Activated CD4-positive, alpha-beta memory T cell treated with anti-CD3 and anti-CD28 coated beads, Interleukin-2, amount 10 ng/mL, durations not matched to agents 7 days and 5 days (primary cell): ENCODE data around the gene MMEL1. TPM values are rescaled to one million over a fixed set of nuclear protein-coding genes. Genes with fewer than 3 reads are reported as not detected.

Source experiments
- CTCF ChIA-PET: fragments of 350-600 bp; sonication (Branson Sonifier 250); formaldehyde crosslinking; loops from one replicate; lab custom pipeline; 2021; ENCODE audit warnings: antibody characterized with exemption, inconsistent platforms; lab: Charles Lee
- POLR2A ChIA-PET: fragments of 350-600 bp; sonication (Branson Sonifier 250); formaldehyde crosslinking; loops from one replicate; lab custom pipeline; 2021; ENCODE audit warnings: antibody characterized with exemption; lab: Charles Lee
- DNase-seq: peaks from one replicate; pipeline ENCODE4 v3.0.0-alpha.2; 2020
- H3K27ac Mint-ChIP-seq: one replicate; pipeline ENCODE4 v1.8.0; 2021; ENCODE audit warnings: mild to moderate bottlenecking, mixed read lengths
- H3K27me3 Mint-ChIP-seq: one replicate; pipeline ENCODE4 v1.8.0; 2021; ENCODE audit warnings: mixed read lengths
- H3K36me3 Mint-ChIP-seq: one replicate; pipeline ENCODE4 v1.8.0; 2021; ENCODE audit warnings: low read depth, mixed read lengths
- H3K4me1 Mint-ChIP-seq: one replicate; pipeline ENCODE4 v1.8.0; 2021; ENCODE audit warnings: mixed read lengths
- H3K4me3 Mint-ChIP-seq: one replicate; pipeline ENCODE4 v1.8.0; 2021; ENCODE audit warnings: mild to moderate bottlenecking, mixed read lengths
- H3K9me3 Mint-ChIP-seq: one replicate; pipeline ENCODE4 v1.8.0; 2021; ENCODE audit warnings: mixed read lengths
- total RNA-seq, 2 experiments: library from RNA; stranded (reverse); gene quantifications; one replicate each; pipeline ENCODE4 v1.2.3, GENCODE V29; 2021

The MMEL1 gene
- total RNA-seq, 2 experiments from 2014 or later: 1.0 to 1.5 TPM

- peaks cover 5% of the 10 kb centered on the region for H3K36me3 Mint-ChIP-seq
- H3K27ac Mint-ChIP-seq: no peak overlapping the region
- peaks cover 9% of the 10 kb centered on the region for H3K27me3 Mint-ChIP-seq
- no peak for DNase-seq
- H3K4me3 Mint-ChIP-seq: no peak overlapping the region
- POLR2A ChIA-PET: no interaction called here
- CTCF ChIA-PET: no interaction called here
- peaks cover 12% of the 10 kb centered on the region for H3K9me3 Mint-ChIP-seq
- H3K4me1 Mint-ChIP-seq: no peaks in the 10 kb centered on the region
These were observed 18.3 kb upstream of the MMEL1 start for GRCh38 chr1:2650967-2651645.

GRCh38 chr1:2646837-2647236 is 14.0 kb upstream of the MMEL1 start:
- ChIA-PET CTCF (no interaction called here), POLR2A (no interaction called here)
- no peak for DNase-seq
- peaks cover 14% of the 10 kb centered on the region for H3K4me1 Mint-ChIP-seq
- no peaks in the 10 kb centered on the region for H3K27me3 Mint-ChIP-seq
- H3K9me3 Mint-ChIP-seq: peaks cover 18% of the 10 kb centered on the region
- H3K4me3 Mint-ChIP-seq: no peak overlapping the region
- peaks cover 7% of the 10 kb centered on the region for H3K36me3 Mint-ChIP-seq
- no peak overlapping the region for H3K27ac Mint-ChIP-seq

GRCh38 chr1:2645776-2646175 is 13.0 kb upstream of the MMEL1 start:
- H3K4me1 Mint-ChIP-seq: peaks cover 14% of the 10 kb centered on the region
- no peak for DNase-seq
- peaks cover 7% of the 10 kb centered on the region for H3K36me3 Mint-ChIP-seq
- ChIA-PET POLR2A (interaction anchor here (1.2 kb wide), 1 partner anchor 60 kb away, joined by 3 read pairs; the partner anchor contains the start of gene PRXL2B), CTCF (no interaction called here)
- no peak overlapping the region for H3K4me3 Mint-ChIP-seq
- no peak overlapping the region for H3K27ac Mint-ChIP-seq
- peaks cover 18% of the 10 kb centered on the region for H3K9me3 Mint-ChIP-seq
- H3K27me3 Mint-ChIP-seq: no peaks in the 10 kb centered on the region

- H3K9me3 Mint-ChIP-seq: peaks cover 18% of the 10 kb centered on the region
- ChIA-PET CTCF (no interaction called here), POLR2A (interaction anchor here (1.2 kb wide), 1 partner anchor 59 kb away, joined by 3 read pairs; the partner anchor contains the start of gene PRXL2B)
- no peak overlapping the region for H3K27ac Mint-ChIP-seq
- peaks cover 7% of the 10 kb centered on the region for H3K36me3 Mint-ChIP-seq
- no peaks in the 10 kb centered on the region for H3K27me3 Mint-ChIP-seq
- H3K4me3 Mint-ChIP-seq: no peak overlapping the region
- no peak for DNase-seq
- peaks cover 14% of the 10 kb centered on the region for H3K4me1 Mint-ChIP-seq
These were observed 12.3 kb upstream of the MMEL1 start for GRCh38 chr1:2645143-2645542.

DNA sequence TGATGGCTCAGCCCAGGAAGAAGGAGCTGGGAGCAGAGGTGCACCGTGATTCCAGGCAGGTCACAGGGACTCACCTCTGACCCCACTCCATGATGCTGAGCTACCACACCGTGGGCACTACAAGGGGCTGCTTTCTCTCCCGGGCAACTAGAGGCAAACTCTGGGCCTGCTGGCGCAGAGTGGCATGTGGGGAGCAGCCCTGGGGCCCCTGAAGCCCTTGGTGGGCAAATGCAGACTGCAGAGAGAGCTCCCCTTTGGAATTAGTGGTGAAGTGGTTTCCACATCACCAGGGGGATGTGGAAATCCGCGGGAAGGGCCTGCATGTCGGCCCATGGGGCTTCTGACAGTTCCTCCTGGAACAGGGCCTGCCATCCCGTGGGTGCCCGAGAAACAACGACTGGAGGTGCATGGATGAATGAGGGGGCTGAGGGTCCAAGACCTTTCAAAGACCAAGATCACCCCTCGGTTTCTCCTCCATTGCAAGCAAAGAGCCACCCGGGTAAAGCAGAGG is 11.8 kb upstream of the MMEL1 start:
- H3K27me3 Mint-ChIP-seq: no peaks in the 10 kb centered on the region
- POLR2A ChIA-PET: interaction anchor here (1.9 kb wide), 1 partner anchor 89 kb away, joined by 6 read pairs; the partner anchor contains the start of gene TNFRSF14

GRCh38 chr1:2644171-2644570 is 11.4 kb upstream of the MMEL1 start:
- Mint-ChIP-seq H3K27me3 (no peaks in the 10 kb centered on the region), H3K27ac (no peak overlapping the region), H3K36me3 (peaks cover 7% of the 10 kb centered on the region), H3K4me1 (peaks cover 14% of the 10 kb centered on the region), H3K4me3 (peak overlapping the region; percentile 37), H3K9me3 (peaks cover 18% of the 10 kb centered on the region)
- CTCF ChIA-PET: interaction anchor here (0.6 kb wide), 1 partner anchor 47 kb away, joined by 5 read pairs; no protein-coding TSS in a partner anchor
- POLR2A ChIA-PET: interaction anchor here (1.8 to 1.9 kb wide), 2 partner anchors 57 to 88 kb away, joined by 6 to 8 read pairs; partner anchors contain the start of genes PRXL2B and TNFRSF14
- DNase-seq: peak; percentile 15

More for the DNA sequence above, 11.8 kb upstream of the MMEL1 start:
- Mint-ChIP-seq H3K4me1 (peaks cover 14% of the 10 kb centered on the region), H3K27ac (no peak overlapping the region), H3K4me3 (no peak overlapping the region), H3K36me3 (peaks cover 7% of the 10 kb centered on the region), H3K9me3 (peaks cover 18% of the 10 kb centered on the region)
- CTCF ChIA-PET: interaction anchor here (0.6 kb wide), 1 partner anchor 47 kb away, joined by 5 read pairs; no protein-coding TSS in a partner anchor
- DNase-seq: peak; percentile 15

DNA sequence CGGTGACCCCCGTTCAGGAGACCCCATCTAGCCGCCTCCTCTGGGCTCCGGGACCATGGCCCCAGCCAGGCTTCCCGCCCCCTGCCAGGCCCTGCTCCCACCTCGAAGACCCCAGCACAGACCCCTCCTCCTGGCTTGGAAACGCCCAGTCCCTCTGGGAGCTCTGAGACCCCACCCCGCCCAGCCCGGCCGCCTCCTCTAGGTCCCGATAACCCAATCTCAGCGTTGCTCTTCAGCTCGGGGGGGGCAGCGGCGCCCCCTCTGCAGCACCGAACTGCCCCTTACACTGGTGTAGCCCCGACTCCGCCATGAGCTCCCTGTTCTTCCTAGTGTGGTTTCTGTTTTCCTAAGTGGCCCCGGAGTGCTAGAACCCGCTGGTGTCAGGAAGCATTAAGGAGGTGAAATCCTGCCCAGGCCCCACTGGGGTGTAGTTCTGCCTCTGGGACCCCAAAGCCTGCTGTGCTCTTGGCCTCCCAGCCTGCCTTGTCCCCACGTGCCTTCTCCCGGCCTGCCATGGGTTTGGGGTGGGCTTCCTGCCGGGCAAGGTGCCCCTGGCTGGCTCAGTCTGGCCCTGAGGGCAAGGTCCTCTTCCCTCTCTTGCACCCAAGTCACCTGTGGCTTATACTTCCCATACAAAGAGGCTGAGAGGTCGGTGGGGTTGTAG is 10.7 kb upstream of the MMEL1 start:
- no peak for DNase-seq
- H3K27me3 Mint-ChIP-seq: no peaks in the 10 kb centered on the region
- CTCF ChIA-PET: no interaction called here
- H3K4me3 Mint-ChIP-seq: peak overlapping the region; percentile 37
- peaks cover 7% of the 10 kb centered on the region for H3K36me3 Mint-ChIP-seq
- H3K9me3 Mint-ChIP-seq: peaks cover 18% of the 10 kb centered on the region
- peaks cover 14% of the 10 kb centered on the region for H3K4me1 Mint-ChIP-seq
- no peak overlapping the region for H3K27ac Mint-ChIP-seq
- POLR2A ChIA-PET: interaction anchor here (0.7 to 1.9 kb wide), 3 partner anchors 57 to 96 kb away, joined by 4 to 8 read pairs (median 6); partner anchors contain the start of genes PRXL2B and TNFRSF14

- DNase-seq: peak; percentile 95
- peaks cover 7% of the 10 kb centered on the region for H3K36me3 Mint-ChIP-seq
- H3K4me3 Mint-ChIP-seq: peak overlapping the region; percentile 75
- ChIA-PET POLR2A (interaction anchor here (0.7 to 1.9 kb wide), 4 partner anchors 56 to 95 kb away, joined by 4 to 8 read pairs (median 5); partner anchors contain the start of genes PRXL2B and TNFRSF14), CTCF (no interaction called here)
- no peaks in the 10 kb centered on the region for H3K27me3 Mint-ChIP-seq
- H3K27ac Mint-ChIP-seq: peak overlapping the region; percentile 78
- peaks cover 14% of the 10 kb centered on the region for H3K9me3 Mint-ChIP-seq
- H3K4me1 Mint-ChIP-seq: peaks cover 14% of the 10 kb centered on the region
These were observed 10.0 kb upstream of the MMEL1 start for GRCh38 chr1:2642560-2643413.

DNA sequence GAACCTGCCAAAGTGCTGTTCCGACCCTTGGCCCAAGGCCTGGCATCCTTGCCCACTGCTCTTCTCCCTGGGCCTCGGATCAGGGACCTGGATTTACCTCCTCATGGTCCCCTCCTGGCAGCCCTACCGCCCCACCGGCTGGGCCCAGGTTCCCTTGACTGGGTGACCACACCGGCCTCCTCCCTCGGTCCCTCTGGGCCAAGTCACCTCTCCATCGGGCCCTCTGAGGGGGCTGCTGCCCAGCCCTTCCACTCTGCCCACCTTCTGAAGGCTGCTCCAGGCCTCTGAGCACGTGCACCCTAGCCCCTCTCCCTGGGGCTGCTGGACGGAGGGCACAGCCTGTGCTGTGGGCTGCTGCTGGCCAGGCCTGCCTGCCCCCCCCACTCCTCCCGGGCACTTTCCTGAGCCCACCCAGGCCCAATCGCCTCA is 9.3 kb upstream of the MMEL1 start:
- Mint-ChIP-seq H3K4me1 (peaks cover 14% of the 10 kb centered on the region), H3K4me3 (peak overlapping the region; percentile 75), H3K9me3 (peaks cover 15% of the 10 kb centered on the region), H3K27ac (peak overlapping the region; percentile 78), H3K27me3 (no peaks in the 10 kb centered on the region), H3K36me3 (peaks cover 7% of the 10 kb centered on the region)
- ChIA-PET POLR2A (interaction anchor here (1.4 to 1.8 kb wide), 2 partner anchors 55 to 57 kb away, joined by 4 to 8 read pairs; partner anchors contain the start of gene PRXL2B), CTCF (no interaction called here)
- no peak for DNase-seq

- H3K27ac Mint-ChIP-seq: no peak overlapping the region
- H3K4me1 Mint-ChIP-seq: peaks cover 14% of the 10 kb centered on the region
- POLR2A ChIA-PET: interaction anchor here (0.9 to 1.4 kb wide), 2 partner anchors 56 kb away, joined by 3 to 4 read pairs; no protein-coding TSS in a partner anchor
- CTCF ChIA-PET: no interaction called here
- H3K36me3 Mint-ChIP-seq: peaks cover 4% of the 10 kb centered on the region
- no peak for DNase-seq
- H3K9me3 Mint-ChIP-seq: peaks cover 16% of the 10 kb centered on the region
- H3K27me3 Mint-ChIP-seq: peaks cover 4% of the 10 kb centered on the region
- no peak overlapping the region for H3K4me3 Mint-ChIP-seq
These were observed 8.7 kb upstream of the MMEL1 start for GRCh38 chr1:2641381-2642130.

DNA sequence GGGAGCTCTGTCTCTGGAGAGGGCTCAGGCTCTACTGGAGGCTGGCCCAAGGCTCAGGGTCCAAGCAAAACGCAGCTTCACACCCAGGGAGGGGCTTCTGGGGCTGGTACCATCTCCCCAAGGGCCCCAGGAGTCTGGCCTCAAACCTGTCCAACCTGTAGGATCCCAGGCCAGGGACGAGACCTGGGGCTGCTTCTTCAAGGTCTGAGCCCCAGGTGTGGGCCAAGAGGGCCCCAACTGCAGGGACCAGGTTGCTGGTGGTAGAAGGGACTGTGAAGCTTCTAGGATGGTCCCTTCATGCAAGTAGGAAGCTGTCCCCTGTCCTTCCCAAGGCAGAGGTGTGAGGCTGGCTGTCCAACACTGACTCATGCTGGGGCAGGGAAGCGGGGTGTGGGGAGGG is 7.8 kb upstream of the MMEL1 start:
- H3K27me3 Mint-ChIP-seq: peaks cover 6% of the 10 kb centered on the region

More for the DNA sequence above, 7.8 kb upstream of the MMEL1 start:
- POLR2A ChIA-PET: interaction anchor here (0.9 kb wide), 1 partner anchor 55 kb away, joined by 3 read pairs; no protein-coding TSS in a partner anchor
- H3K36me3 Mint-ChIP-seq: peaks cover 2% of the 10 kb centered on the region
- H3K9me3 Mint-ChIP-seq: peaks cover 17% of the 10 kb centered on the region
- peaks cover 14% of the 10 kb centered on the region for H3K4me1 Mint-ChIP-seq
- no peak overlapping the region for H3K27ac Mint-ChIP-seq
- CTCF ChIA-PET: interaction anchor here (1.2 kb wide), 1 partner anchor 117 kb away, joined by 3 read pairs; no protein-coding TSS in a partner anchor
- no peak overlapping the region for H3K4me3 Mint-ChIP-seq
- DNase-seq: no peak
